ENCODE results near the gene ZNF420. TPM values are rescaled to one million over a fixed set of nuclear protein-coding genes. Genes with fewer than 3 reads are reported as not detected.
"Not testable (repeated sequence)": the region's sequence is repeated elsewhere in the genome, so short reads cannot be mapped to it uniquely, and the experiment has no call there.

The ZNF420 gene
- total RNA-seq, 2 experiments from 2014 or later, result 6.4 to 7.3 TPM

- H3K36me3 Mint-ChIP-seq (ENCODE audit: low read depth), result peaks cover 57% of the 10 kb centered on the region
- no peak overlapping the region for H3K4me3 Mint-ChIP-seq
- peaks cover 23% of the 10 kb centered on the region for H3K4me1 Mint-ChIP-seq (ENCODE audit: low read depth)
- H3K27ac Mint-ChIP-seq, result no peak overlapping the region
- CTCF ChIA-PET, result no interaction called here
- intact Hi-C loops (cut with micrococcal nuclease), result no loop called here
- H3K9me3 Mint-ChIP-seq, result peaks cover 40% of the 10 kb centered on the region
- H3K27me3 Mint-ChIP-seq (ENCODE audit: low read depth), result no peaks in the 10 kb centered on the region
- no peak for DNase-seq
These were observed 4.1 kb downstream of the ZNF420 start for GRCh38 chr19:37082307-37082706.

DNA sequence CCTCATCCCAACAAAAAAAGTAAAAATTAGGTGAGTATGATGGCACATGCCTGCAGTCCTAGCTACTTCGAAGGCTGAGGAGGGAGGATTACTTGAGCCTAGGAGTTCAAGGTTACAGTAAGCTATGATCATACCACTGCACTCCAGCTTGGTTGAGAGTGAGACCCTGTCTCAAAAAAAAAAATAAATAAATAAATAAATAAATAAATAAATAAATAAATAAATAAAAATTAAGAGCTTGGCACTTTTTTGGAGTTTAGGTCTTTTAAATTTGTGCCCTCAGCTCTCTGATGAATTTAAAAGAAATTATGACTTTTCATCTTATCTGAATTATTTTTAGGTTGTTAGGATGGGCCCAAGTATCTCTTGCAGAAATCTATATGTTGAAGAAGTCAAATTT lies 8.9 kb downstream of the ZNF420 start:
- H3K27ac Mint-ChIP-seq, result no peak overlapping the region
- H3K9me3 Mint-ChIP-seq, result peaks cover 50% of the 10 kb centered on the region
- peaks cover 80% of the 10 kb centered on the region for H3K36me3 Mint-ChIP-seq (ENCODE audit: low read depth)
- H3K4me3 Mint-ChIP-seq, result no peak overlapping the region
- no peak for DNase-seq
- CTCF ChIA-PET, result no interaction called here
- intact Hi-C loops (cut with micrococcal nuclease), result no loop called here
- no peaks in the 10 kb centered on the region for H3K27me3 Mint-ChIP-seq (ENCODE audit: low read depth)
- peaks cover 4% of the 10 kb centered on the region for H3K4me1 Mint-ChIP-seq (ENCODE audit: low read depth)

DNA sequence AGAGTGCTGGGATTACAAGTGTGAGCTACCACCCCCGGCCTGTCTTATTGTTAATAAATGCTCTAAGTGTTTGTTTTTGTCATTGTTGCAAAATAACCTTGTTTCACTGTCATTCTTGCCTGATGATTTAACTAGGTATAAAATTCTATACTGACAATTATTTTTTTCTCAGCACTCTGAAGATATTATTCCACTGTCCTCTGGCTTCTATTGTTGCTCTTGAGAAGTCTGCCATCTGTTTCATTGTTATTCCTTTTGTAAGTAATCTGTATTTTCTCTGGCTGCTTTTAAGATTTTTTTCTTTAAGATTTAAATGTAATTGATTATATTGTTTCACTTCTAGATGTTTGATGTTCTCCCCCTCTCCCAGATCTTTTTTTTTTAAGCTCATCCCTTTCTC lies 17.6 kb downstream of the ZNF420 start:
- H3K36me3 Mint-ChIP-seq (ENCODE audit: low read depth), result peaks cover 95% of the 10 kb centered on the region
- no peaks in the 10 kb centered on the region for H3K27me3 Mint-ChIP-seq (ENCODE audit: low read depth)
- H3K27ac Mint-ChIP-seq, result no peak overlapping the region
- DNase-seq, result no peak
- H3K9me3 Mint-ChIP-seq, result peaks cover 55% of the 10 kb centered on the region
- intact Hi-C loops (cut with micrococcal nuclease), result no loop called here
- no peak overlapping the region for H3K4me3 Mint-ChIP-seq
- CTCF ChIA-PET, result no interaction called here
- H3K4me1 Mint-ChIP-seq (ENCODE audit: low read depth), result no peaks in the 10 kb centered on the region

GRCh38 chr19:37098570-37098969 lies 20.3 kb downstream of the ZNF420 start:
- H3K27ac Mint-ChIP-seq, result no peak overlapping the region
- intact Hi-C loops (cut with micrococcal nuclease), result no loop called here
- CTCF ChIA-PET, result no interaction called here
- H3K9me3 Mint-ChIP-seq, result peaks cover 58% of the 10 kb centered on the region
- no peaks in the 10 kb centered on the region for H3K4me1 Mint-ChIP-seq (ENCODE audit: low read depth)
- peaks cover 93% of the 10 kb centered on the region for H3K36me3 Mint-ChIP-seq (ENCODE audit: low read depth)
- H3K27me3 Mint-ChIP-seq (ENCODE audit: low read depth), result no peaks in the 10 kb centered on the region
- DNase-seq, result no peak
- H3K4me3 Mint-ChIP-seq, result no peak overlapping the region

GRCh38 chr19:37104135-37104534 lies 25.9 kb downstream of the ZNF420 start:
- CTCF ChIA-PET; DNase-seq; H3K27me3 Mint-ChIP-seq (ENCODE audit: low read depth); intact Hi-C loops (cut with micrococcal nuclease); H3K27ac Mint-ChIP-seq; H3K4me1 Mint-ChIP-seq (ENCODE audit: low read depth); H3K4me3 Mint-ChIP-seq: not testable (repeated sequence)
- peaks cover 69% of the 10 kb centered on the region for H3K9me3 Mint-ChIP-seq
- peaks cover 94% of the 10 kb centered on the region for H3K36me3 Mint-ChIP-seq (ENCODE audit: low read depth)

- H3K4me3 Mint-ChIP-seq; H3K4me1 Mint-ChIP-seq (ENCODE audit: low read depth); DNase-seq; H3K27ac Mint-ChIP-seq; intact Hi-C loops (cut with micrococcal nuclease); H3K27me3 Mint-ChIP-seq (ENCODE audit: low read depth): not testable (repeated sequence)
- CTCF ChIA-PET, result interaction anchor here (0.6 kb wide), 1 partner anchor 17 kb away, joined by 3 read pairs; no protein-coding TSS in a partner anchor
- H3K9me3 Mint-ChIP-seq, result peaks cover 81% of the 10 kb centered on the region
- H3K36me3 Mint-ChIP-seq (ENCODE audit: low read depth), result peaks cover 99% of the 10 kb centered on the region
These were observed 33.5 kb downstream of the ZNF420 start for GRCh38 chr19:37111753-37112152.

DNA sequence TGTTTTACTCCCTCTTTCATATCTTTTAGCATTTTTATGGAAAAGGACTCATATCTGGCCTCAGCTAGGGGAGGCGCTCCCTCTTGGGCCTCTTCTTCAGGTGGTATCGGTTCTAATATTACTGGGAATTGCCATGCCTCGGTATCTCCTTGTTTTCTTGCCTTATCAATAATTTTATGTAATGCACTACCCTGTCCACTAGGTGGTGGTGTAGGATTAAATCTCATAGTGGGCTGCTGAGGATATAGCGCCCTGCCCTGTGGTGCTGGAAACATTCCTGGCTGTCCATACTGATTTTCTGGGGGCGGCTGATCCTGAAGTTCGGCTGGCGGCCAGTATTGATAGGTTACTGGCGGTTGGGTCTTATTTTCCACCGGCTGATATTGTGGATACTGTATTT lies 35.8 kb downstream of the ZNF420 start:
- H3K27me3 Mint-ChIP-seq (ENCODE audit: low read depth), result no peaks in the 10 kb centered on the region
- intact Hi-C loops (cut with micrococcal nuclease), result no loop called here
- no peak overlapping the region for H3K4me3 Mint-ChIP-seq
- DNase-seq, result no peak
- peaks cover 82% of the 10 kb centered on the region for H3K36me3 Mint-ChIP-seq (ENCODE audit: low read depth)
- peaks cover 77% of the 10 kb centered on the region for H3K9me3 Mint-ChIP-seq
- no peaks in the 10 kb centered on the region for H3K4me1 Mint-ChIP-seq (ENCODE audit: low read depth)
- no peak overlapping the region for H3K27ac Mint-ChIP-seq
- CTCF ChIA-PET, result no interaction called here

- intact Hi-C loops (cut with micrococcal nuclease); CTCF ChIA-PET; H3K27me3 Mint-ChIP-seq (ENCODE audit: low read depth); DNase-seq; H3K27ac Mint-ChIP-seq; H3K4me3 Mint-ChIP-seq; H3K4me1 Mint-ChIP-seq (ENCODE audit: low read depth): not testable (repeated sequence)
- H3K9me3 Mint-ChIP-seq, result peaks cover 65% of the 10 kb centered on the region
- peaks cover 45% of the 10 kb centered on the region for H3K36me3 Mint-ChIP-seq (ENCODE audit: low read depth)
These were observed 43.9 kb downstream of the ZNF420 start for GRCh38 chr19:37122093-37122492.

DNA sequence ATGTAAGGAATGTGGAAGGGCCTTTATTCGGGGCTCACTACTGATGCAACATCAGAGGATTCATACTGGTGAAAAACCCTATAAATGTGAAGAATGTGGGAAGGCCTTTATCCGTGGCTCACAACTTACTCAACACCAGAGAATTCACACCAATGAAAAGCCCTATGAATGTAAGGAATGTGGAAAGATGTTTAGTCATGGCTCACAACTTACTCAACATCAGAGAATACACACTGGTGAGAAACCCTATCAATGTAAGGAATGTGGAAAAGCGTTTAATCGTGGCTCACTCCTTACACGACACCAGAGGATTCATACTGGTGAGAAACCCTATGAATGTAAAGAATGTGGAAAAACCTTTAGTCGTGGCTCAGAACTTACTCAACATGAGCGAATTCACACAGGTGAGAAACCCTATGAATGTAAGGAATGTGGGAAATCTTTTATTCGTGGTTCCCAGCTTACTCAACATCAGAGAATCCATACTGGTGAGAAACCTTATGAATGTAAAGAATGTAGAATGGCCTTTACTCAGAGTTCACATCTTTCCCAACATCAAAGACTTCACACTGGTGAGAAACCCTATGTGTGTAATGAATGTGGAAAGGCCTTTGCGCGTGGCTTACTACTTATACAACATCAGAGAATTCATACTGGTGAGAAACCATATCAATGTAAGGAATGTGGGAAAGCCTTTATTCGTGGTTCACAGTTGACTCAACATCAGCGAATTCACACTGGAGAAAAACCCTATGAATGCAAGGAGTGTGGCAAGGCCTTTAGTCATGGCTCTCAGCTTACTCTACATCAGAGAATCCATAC lies 50.0 kb downstream of the ZNF420 start:
- CTCF ChIA-PET, result no interaction called here
- Mint-ChIP-seq H3K36me3 (ENCODE audit: low read depth) (peaks cover 84% of the 10 kb centered on the region), H3K9me3 (peaks cover 83% of the 10 kb centered on the region)

DNA sequence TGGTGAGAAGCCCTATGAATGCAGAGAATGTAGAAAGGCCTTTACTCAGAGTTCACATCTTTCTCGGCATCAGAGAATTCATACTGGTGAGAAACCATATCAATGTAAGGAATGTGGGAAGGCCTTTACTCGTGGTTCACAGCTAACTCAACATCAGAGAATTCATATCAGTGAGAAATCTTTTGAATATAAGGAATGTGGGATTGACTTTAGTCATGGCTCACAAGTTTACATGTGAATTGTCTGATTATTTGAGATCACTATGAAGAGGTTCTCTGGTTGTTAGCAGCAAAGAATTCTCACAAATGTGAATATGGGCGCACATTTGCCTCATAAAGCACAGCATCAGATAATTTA lies 50.6 kb downstream of the ZNF420 start:
- intact Hi-C loops (cut with micrococcal nuclease), result no loop called here
- Mint-ChIP-seq H3K9me3 (peaks cover 86% of the 10 kb centered on the region), H3K4me3 (no peak overlapping the region), H3K36me3 (ENCODE audit: low read depth) (peaks cover 89% of the 10 kb centered on the region), H3K27me3 (ENCODE audit: low read depth) (no peaks in the 10 kb centered on the region), H3K27ac (no peak overlapping the region), H3K4me1 (ENCODE audit: low read depth) (no peaks in the 10 kb centered on the region)
- no peak for DNase-seq
- CTCF ChIA-PET, result no interaction called here

More for the DNA sequence above, 50.0 kb downstream of the ZNF420 start:
- intact Hi-C loops (cut with micrococcal nuclease), result no loop called here
- H3K4me3 Mint-ChIP-seq, result no peak overlapping the region
- no peak for DNase-seq
- no peaks in the 10 kb centered on the region for H3K4me1 Mint-ChIP-seq (ENCODE audit: low read depth)
- no peak overlapping the region for H3K27ac Mint-ChIP-seq
- H3K27me3 Mint-ChIP-seq (ENCODE audit: low read depth), result no peaks in the 10 kb centered on the region

DNA sequence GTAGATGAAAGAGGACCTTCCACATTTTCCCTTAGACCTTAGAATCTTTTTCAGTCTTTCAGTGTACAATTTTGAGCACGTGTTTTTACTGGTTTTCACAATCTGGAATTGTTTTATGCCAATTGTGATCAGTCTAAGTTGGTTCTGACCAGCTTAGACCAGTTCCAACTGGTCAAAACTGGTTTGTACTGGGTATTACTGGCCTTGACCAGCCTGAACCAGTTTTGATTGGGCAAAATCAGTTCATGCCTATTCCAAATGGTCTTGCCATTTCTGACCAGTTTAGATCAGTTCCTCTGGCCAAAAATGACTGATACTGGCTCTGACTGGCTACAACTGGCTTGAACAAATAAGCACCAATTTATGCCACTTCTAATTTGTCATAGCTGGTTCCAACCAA lies 57.9 kb downstream of the ZNF420 start:
- DNase-seq, result no peak
- CTCF ChIA-PET, result no interaction called here
- Mint-ChIP-seq H3K4me1 (ENCODE audit: low read depth) (no peaks in the 10 kb centered on the region), H3K4me3 (no peak overlapping the region), H3K36me3 (ENCODE audit: low read depth) (peaks cover 48% of the 10 kb centered on the region), H3K27me3 (ENCODE audit: low read depth) (no peaks in the 10 kb centered on the region), H3K27ac (no peak overlapping the region), H3K9me3 (peaks cover 70% of the 10 kb centered on the region)
- intact Hi-C loops (cut with micrococcal nuclease), result no loop called here

- Mint-ChIP-seq H3K4me3 (no peak overlapping the region), H3K27me3 (ENCODE audit: low read depth) (no peaks in the 10 kb centered on the region), H3K27ac (no peak overlapping the region), H3K4me1 (ENCODE audit: low read depth) (no peaks in the 10 kb centered on the region), H3K36me3 (ENCODE audit: low read depth) (peaks cover 61% of the 10 kb centered on the region), H3K9me3 (peaks cover 63% of the 10 kb centered on the region)
- intact Hi-C loops (cut with micrococcal nuclease), result no loop called here
- no peak for DNase-seq
- CTCF ChIA-PET, result no interaction called here
These were observed 70.0 kb downstream of the ZNF420 start for GRCh38 chr19:37148214-37148613.

- H3K36me3 Mint-ChIP-seq (ENCODE audit: low read depth), result peaks cover 85% of the 10 kb centered on the region
- CTCF ChIA-PET, result no interaction called here
- DNase-seq, result no peak
- H3K27ac Mint-ChIP-seq, result no peak overlapping the region
- intact Hi-C loops (cut with micrococcal nuclease), result no loop called here
- no peak overlapping the region for H3K4me3 Mint-ChIP-seq
- peaks cover 53% of the 10 kb centered on the region for H3K9me3 Mint-ChIP-seq
- no peaks in the 10 kb centered on the region for H3K4me1 Mint-ChIP-seq (ENCODE audit: low read depth)
- no peaks in the 10 kb centered on the region for H3K27me3 Mint-ChIP-seq (ENCODE audit: low read depth)
These were observed 81.9 kb downstream of the ZNF420 start for GRCh38 chr19:37160153-37160552.
